ENCODE results near the gene RGS12. TPM values are rescaled to one million over a fixed set of nuclear protein-coding genes. Genes with fewer than 3 reads are reported as not detected.

The RGS12 gene
- polyA plus RNA-seq, 1 donor (not counting 4 experiments of a cell fraction or from before 2014, with no cell fraction given) = 34.0 TPM

GRCh38 chr4:3253808-3254207 lies 39.0 kb upstream of the RGS12 start:
- DNase-seq (ENCODE audit: low read depth, low spot score) (no peak), FAIRE-seq (no peak)
- Histone ChIP-seq H2AFZ (ENCODE audit: control insufficient read depth, low read length) (no peak overlapping the region), H3K9me1 (ENCODE audit: control insufficient read depth, extremely low read depth, insufficient read depth, low read length) (no peaks in the 10 kb centered on the region), H3K4me3 (ENCODE audit: control insufficient read depth in 2 of 3, extremely low read depth in 1 of 3, insufficient read depth in 2 of 3, low read depth in 1 of 3, low read length in 3 of 3) (no peak overlapping the region), H3K27me3 (ENCODE audit: control insufficient read depth, extremely low read depth, insufficient read depth, low read length) (no peaks in the 10 kb centered on the region), H4K20me1 (ENCODE audit: control insufficient read depth, extremely low read depth, insufficient read depth, low read length) (no peaks in the 10 kb centered on the region), H3K9me3 (ENCODE audit: control insufficient read depth, low read depth, low read length) (no peaks in the 10 kb centered on the region), H3K4me2 (ENCODE audit: control insufficient read depth, extremely low read depth, insufficient read depth, low read depth, low read length) (no peak overlapping the region), H3K9ac (ENCODE audit: control insufficient read depth, extremely low read depth, insufficient read depth, low read length) (no peak overlapping the region), H3K79me2 (ENCODE audit: control insufficient read depth, insufficient read depth, low read length) (no peaks in the 10 kb centered on the region), H3K27ac (ENCODE audit: control insufficient read depth, insufficient read depth, low read length) (no peak overlapping the region), H3K4me1 (ENCODE audit: control insufficient read depth, extremely low read depth, insufficient read depth, low read length) (peaks cover 3% of the 10 kb centered on the region), H3K36me3 (ENCODE audit: control insufficient read depth in 2 of 2, extremely low read depth in 1 of 2, insufficient read depth in 2 of 2, low read length in 2 of 2) (no peaks in the 10 kb centered on the region)
- TF ChIP-seq CTCF (optimal IDR thresholded peaks at IDR 0.05 in 1 of 3, IDR thresholded peaks at IDR 0.05 in 1 of 3, conservative IDR thresholded peaks at IDR 0.05 in 1 of 3; ENCODE audit: extremely low read depth in 1 of 3, insufficient read depth in 2 of 3, low read length in 3 of 3) (no peak), EZH2 (IDR thresholded peaks at IDR 0.05; ENCODE audit: low read length) (no peak)
- dilution Hi-C loops (cut with MboI; ENCODE audit: extremely low pct_ligation_motif_present, low sequenced_read_pairs) = no loop called here

- no peaks in the 10 kb centered on the region for H3K36me3 ChIP-seq (ENCODE audit: control insufficient read depth in 2 of 2, extremely low read depth in 1 of 2, insufficient read depth in 2 of 2, low read length in 2 of 2)
- H3K4me3 ChIP-seq (ENCODE audit: control insufficient read depth in 2 of 3, extremely low read depth in 1 of 3, insufficient read depth in 2 of 3, low read depth in 1 of 3, low read length in 3 of 3) = no peak overlapping the region
- dilution Hi-C loops (cut with MboI; ENCODE audit: extremely low pct_ligation_motif_present, low sequenced_read_pairs) = no loop called here
- H3K9me3 ChIP-seq (ENCODE audit: control insufficient read depth, low read depth, low read length) = no peaks in the 10 kb centered on the region
- no peaks in the 10 kb centered on the region for H4K20me1 ChIP-seq (ENCODE audit: control insufficient read depth, extremely low read depth, insufficient read depth, low read length)
- H3K9me1 ChIP-seq (ENCODE audit: control insufficient read depth, extremely low read depth, insufficient read depth, low read length) = no peaks in the 10 kb centered on the region
- no peaks in the 10 kb centered on the region for H3K79me2 ChIP-seq (ENCODE audit: control insufficient read depth, insufficient read depth, low read length)
- peaks cover 3% of the 10 kb centered on the region for H3K4me1 ChIP-seq (ENCODE audit: control insufficient read depth, extremely low read depth, insufficient read depth, low read length)
- no peak overlapping the region for H3K27ac ChIP-seq (ENCODE audit: control insufficient read depth, insufficient read depth, low read length)
- no peak overlapping the region for H3K9ac ChIP-seq (ENCODE audit: control insufficient read depth, extremely low read depth, insufficient read depth, low read length)
- TF ChIP-seq EZH2 (IDR thresholded peaks at IDR 0.05; ENCODE audit: low read length) (no peak), CTCF (optimal IDR thresholded peaks at IDR 0.05 in 1 of 3, IDR thresholded peaks at IDR 0.05 in 1 of 3, conservative IDR thresholded peaks at IDR 0.05 in 1 of 3; ENCODE audit: extremely low read depth in 1 of 3, insufficient read depth in 2 of 3, low read length in 3 of 3) (no peak)
- no peak for FAIRE-seq
- no peak overlapping the region for H2AFZ ChIP-seq (ENCODE audit: control insufficient read depth, low read length)
- H3K4me2 ChIP-seq (ENCODE audit: control insufficient read depth, extremely low read depth, insufficient read depth, low read depth, low read length) = no peak overlapping the region
- H3K27me3 ChIP-seq (ENCODE audit: control insufficient read depth, extremely low read depth, insufficient read depth, low read length) = no peaks in the 10 kb centered on the region
- DNase-seq (ENCODE audit: low read depth, low spot score) = no peak
These were observed 38.3 kb upstream of the RGS12 start for GRCh38 chr4:3254302-3255131.

Measured in keratinocyte (primary cell).